GM23338 (cell line): ENCODE results near the gene CPM. TPM values are rescaled to one million over a fixed set of nuclear protein-coding genes. Genes with fewer than 3 reads are reported as not detected.

Source experiments
- ATAC-seq: fragments of 200-7000 bp; cut with Tn5 transposase; 3 replicates; pipeline ENCODE4 v1.9.1; 2020
- DNase-seq: peaks from one replicate; pipeline ENCODE4 v3.0.0-alpha.2; 2015; ENCODE audit warnings: low spot score
- H2AFZ ChIP-seq: fragments of 200-600 bp; sonication (generic); 2 replicates; pipeline ENCODE4 v1.8.0; 2016; ENCODE audit warnings: antibody characterized with exemption, mild to moderate bottlenecking, moderate library complexity
- H3F3A ChIP-seq: fragments of 200-600 bp; sonication (generic); replicated peaks from 2 replicates; pipeline ENCODE4 v1.8.0; 2017; ENCODE audit warnings: antibody characterized with exemption, mixed run types, low read depth
- H3K27ac ChIP-seq: fragments of 200-600 bp; sonication (generic); 2 replicates; pipeline ENCODE4 v1.6.1; 2016; ENCODE audit warnings: low read depth
- H3K27me3 ChIP-seq: fragments of 200-600 bp; sonication (generic); 2 replicates; pipeline ENCODE4 v1.8.0; 2016; ENCODE audit warnings: mild to moderate bottlenecking, mixed run types, moderate library complexity; ENCODE audit not compliant: insufficient read depth
- H3K36me3 ChIP-seq: fragments of 200-600 bp; sonication (generic); 2 replicates; pipeline ENCODE4 v1.8.0; 2016; ENCODE audit warnings: mild to moderate bottlenecking; ENCODE audit not compliant: insufficient read depth
- H3K4me1 ChIP-seq: fragments of 200-600 bp; sonication (generic); 2 replicates; pipeline ENCODE4 v1.8.0; 2016; ENCODE audit warnings: mild to moderate bottlenecking, moderate library complexity; ENCODE audit not compliant: insufficient read depth
- H3K4me2 ChIP-seq: fragments of 200-600 bp; sonication (generic); 2 replicates; pipeline ENCODE4 v1.7.1; 2017; ENCODE audit warnings: mixed run types
- H3K4me3 ChIP-seq: fragments of 200-600 bp; sonication (generic); 2 replicates; pipeline ENCODE4 v1.6.1; 2016; ENCODE audit warnings: mixed run types
- H3K79me2 ChIP-seq: fragments of 200-600 bp; sonication (generic); replicated peaks from 2 replicates; pipeline ENCODE4 v1.8.0; 2017; ENCODE audit warnings: mild to moderate bottlenecking; ENCODE audit not compliant: insufficient read depth
- H3K9me2 ChIP-seq: fragments of 200-600 bp; sonication (generic); 2 replicates; pipeline ENCODE4 v1.8.0; 2017; ENCODE audit not compliant: insufficient read depth
- H4K20me1 ChIP-seq: fragments of 200-600 bp; sonication (generic); replicated peaks from 2 replicates; pipeline ENCODE4 v1.8.0; 2017; ENCODE audit warnings: mild to moderate bottlenecking; ENCODE audit not compliant: insufficient read depth
- H3K27ac Mint-ChIP-seq: 2 replicates; pipeline ENCODE4 v1.8.0; 2020; ENCODE audit warnings: inconsistent platforms, mild to moderate bottlenecking, moderate library complexity, mixed read lengths
- H3K27me3 Mint-ChIP-seq: 3 replicates; pipeline ENCODE4 v1.8.0; 2022; ENCODE audit warnings: low read depth, mild to moderate bottlenecking, moderate library complexity, mixed read lengths, inconsistent platforms; ENCODE audit not compliant: insufficient read depth, poor library complexity
- H3K36me3 Mint-ChIP-seq: 3 replicates; pipeline ENCODE4 v1.8.0; 2021; ENCODE audit warnings: low read depth, mild to moderate bottlenecking, inconsistent platforms, moderate library complexity, mixed read lengths
- H3K4me1 Mint-ChIP-seq: 3 replicates; pipeline ENCODE4 v1.8.0; 2020; ENCODE audit warnings: mild to moderate bottlenecking, inconsistent platforms, mixed read lengths
- H3K4me3 Mint-ChIP-seq: 3 replicates; pipeline ENCODE4 v1.8.0; 2021; ENCODE audit warnings: moderate library complexity, mild to moderate bottlenecking, inconsistent platforms, mixed read lengths
- H3K9me3 Mint-ChIP-seq: 3 replicates; pipeline ENCODE4 v1.8.0; 2020; ENCODE audit warnings: moderate library complexity, mild to moderate bottlenecking, inconsistent platforms, mixed read lengths
- CREB1 ChIP-seq: fragments of 250-450 bp; sonication (Bioruptor Pico); IDR thresholded peaks from 2 replicates; pipeline ENCODE4 v1.5.0; 2020; ENCODE audit warnings: low read depth, mild to moderate bottlenecking, moderate library complexity
- CTCF ChIP-seq, 2 experiments: fragments of 200-600 bp in 1 of 2; sonication (generic) in 1 of 2; conservative IDR thresholded peaks; 2 replicates each; pipeline versions ENCODE4 v1.5.1 to v1.6.1; 2016 to 2017; ENCODE audit warnings: antibody characterized with exemption in 2 of 2, low read depth in 2 of 2, mild to moderate bottlenecking in 2 of 2, moderate library complexity in 1 of 2
- EZH2phosphoT487 ChIP-seq: fragments of 200-600 bp; sonication (generic); IDR thresholded peaks from one replicate; pipeline ENCODE4 v1.8.1; 2018; ENCODE audit warnings: antibody characterized with exemption; ENCODE audit not compliant: unreplicated experiment
- JUNB ChIP-seq: IDR thresholded peaks from one replicate; pipeline ENCODE4 v1.6.1; 2016; ENCODE audit warnings: antibody characterized with exemption; ENCODE audit not compliant: unreplicated experiment
- REST ChIP-seq: IDR thresholded peaks from one replicate; pipeline ENCODE4 v1.6.1; 2018; ENCODE audit warnings: antibody characterized with exemption; ENCODE audit not compliant: unreplicated experiment
- ZNF114 ChIP-seq: fragments of 250-450 bp; sonication (Bioruptor Pico); IDR thresholded peaks from 2 replicates; pipeline ENCODE4 v1.5.0; 2020; ENCODE audit warnings: mild to moderate bottlenecking, moderate library complexity
- polyA plus RNA-seq: library from polyadenylated mRNA; unstranded; fragments of >200 nt; fragmentation: Nextera tagmentation; extraction: Ambion mirVana; gene quantifications from 2 replicates; pipeline ENCODE4 v1.2.1, GENCODE V29; 2016
- total RNA-seq: library from RNA; depleted of rRNA; stranded (reverse); fragments of >200 nt; shearing (Covaris generic); gene quantifications from 2 replicates; pipeline ENCODE4 v1.2.3, GENCODE V29; 2014

Gene CPM
- total and polyA plus RNA-seq, 2 experiments from 2014 or later = 0.37 to 5.8 TPM

- Histone ChIP-seq H3K79me2 (no peaks in the 10 kb centered on the region), H3K36me3 (no peaks in the 10 kb centered on the region), H2AFZ (peak overlapping the region; percentile 28; the same call in 1 of the 2 replicates), H3K4me1 (no peaks in the 10 kb centered on the region), H3K4me3 (no peak overlapping the region), H3K27ac (no peak overlapping the region), H3F3A (no peaks in the 10 kb centered on the region), H3K27me3 (no peaks in the 10 kb centered on the region), H3K4me2 (no peak overlapping the region), H3K9me2 (no peaks in the 10 kb centered on the region), H4K20me1 (no peaks in the 10 kb centered on the region)
- H3K4me3 Mint-ChIP-seq = no peak overlapping the region
- ATAC-seq (no peak), DNase-seq (no peak)
- no peak overlapping the region for H3K27ac Mint-ChIP-seq
- TF ChIP-seq CREB1 = no peak
- TF ChIP-seq ZNF114 (CRISPR knock-in tag) = no peak
- no peak for TF ChIP-seq JUNB
- no peaks in the 10 kb centered on the region for H3K36me3 Mint-ChIP-seq
- H3K27me3 Mint-ChIP-seq = no peaks in the 10 kb centered on the region
- H3K4me1 Mint-ChIP-seq = peaks cover 7% of the 10 kb centered on the region; the same call in 2 of the 3 replicates
- no peaks in the 10 kb centered on the region for H3K9me3 Mint-ChIP-seq
Observed at GRCh38 chr12:68903511-68903910, 29.5 kb downstream of the CPM start.

- H3K27me3 ChIP-seq = no peaks in the 10 kb centered on the region
- no peaks in the 10 kb centered on the region for H3F3A ChIP-seq
- H3K4me3 ChIP-seq = no peak overlapping the region
- TF ChIP-seq CTCF (conservative IDR thresholded peaks at IDR 0.05; ENCODE audit: low read depth in 2 of 2) = no peak
- no peak for TF ChIP-seq REST
- H3K9me3 Mint-ChIP-seq = no peaks in the 10 kb centered on the region
- no peak overlapping the region for H2AFZ ChIP-seq
- H3K36me3 Mint-ChIP-seq = no peaks in the 10 kb centered on the region
- no peaks in the 10 kb centered on the region for H4K20me1 ChIP-seq
- H3K79me2 ChIP-seq = no peaks in the 10 kb centered on the region
- no peak overlapping the region for H3K27ac Mint-ChIP-seq
- no peak overlapping the region for H3K4me2 ChIP-seq
- no peak for ATAC-seq
- H3K4me1 ChIP-seq = no peaks in the 10 kb centered on the region
- no peak for DNase-seq
- no peaks in the 10 kb centered on the region for H3K9me2 ChIP-seq
- H3K4me1 Mint-ChIP-seq = peaks cover 7% of the 10 kb centered on the region; the same call in 2 of the 3 replicates
- no peak overlapping the region for H3K27ac ChIP-seq
- no peaks in the 10 kb centered on the region for H3K27me3 Mint-ChIP-seq
- H3K4me3 Mint-ChIP-seq = no peak overlapping the region
- no peaks in the 10 kb centered on the region for H3K36me3 ChIP-seq
Observed at GRCh38 chr12:68901551-68901950, 31.4 kb downstream of the CPM start.

GRCh38 chr12:68901145-68901544 is 31.8 kb downstream of the CPM start:
- H3K4me1 ChIP-seq = no peaks in the 10 kb centered on the region
- H3K27me3 Mint-ChIP-seq = no peaks in the 10 kb centered on the region
- no peaks in the 10 kb centered on the region for H3K36me3 Mint-ChIP-seq
- H3F3A ChIP-seq = no peaks in the 10 kb centered on the region
- H3K27ac ChIP-seq = no peak overlapping the region
- H3K27ac Mint-ChIP-seq = no peak overlapping the region
- no peak overlapping the region for H3K4me3 Mint-ChIP-seq
- no peaks in the 10 kb centered on the region for H3K9me2 ChIP-seq
- no peak for TF ChIP-seq JUNB
- no peak for TF ChIP-seq ZNF114 (CRISPR knock-in tag)
- no peak for TF ChIP-seq EZH2phosphoT487
- TF ChIP-seq REST = no peak
- no peak for TF ChIP-seq CTCF (conservative IDR thresholded peaks at IDR 0.05; ENCODE audit: low read depth in 2 of 2)
- no peak for TF ChIP-seq CREB1
- no peak overlapping the region for H3K4me2 ChIP-seq
- ATAC-seq (peak; percentile 25; the same call in 1 of the 3 replicates), DNase-seq (no peak)
- H3K4me3 ChIP-seq = no peak overlapping the region
- H3K79me2 ChIP-seq = no peaks in the 10 kb centered on the region
- H3K9me3 Mint-ChIP-seq = no peaks in the 10 kb centered on the region
- no peaks in the 10 kb centered on the region for H3K27me3 ChIP-seq
- no peak overlapping the region for H2AFZ ChIP-seq
- H4K20me1 ChIP-seq = no peaks in the 10 kb centered on the region
- peaks cover 7% of the 10 kb centered on the region; the same call in 2 of the 3 replicates for H3K4me1 Mint-ChIP-seq
- H3K36me3 ChIP-seq = no peaks in the 10 kb centered on the region
